SU-DHL-6 (cell line): ENCODE data around the gene TSACC.

ENCODE experiments used
- EZH2phosphoT487 ChIP-seq: fragments of 200-600 bp; sonication (generic), shearing (Covaris generic); conservative IDR thresholded peaks from 2 replicates; pipeline ENCODE4 v1.6.1; 2018; ENCODE audit warnings: mild to moderate bottlenecking, antibody characterized with exemption, low read length, moderate library complexity, mixed read lengths
- TF ChIP-seq, protein P1 (sequence below): fragments of 200-600 bp; sonication (generic); IDR thresholded peaks from one replicate; pipeline ENCODE4 v1.5.1; 2017; ENCODE audit warnings: antibody characterized with exemption, mild to moderate bottlenecking, low read length, moderate library complexity; ENCODE audit not compliant: insufficient read depth, poor library complexity, severe bottlenecking

DNA sequence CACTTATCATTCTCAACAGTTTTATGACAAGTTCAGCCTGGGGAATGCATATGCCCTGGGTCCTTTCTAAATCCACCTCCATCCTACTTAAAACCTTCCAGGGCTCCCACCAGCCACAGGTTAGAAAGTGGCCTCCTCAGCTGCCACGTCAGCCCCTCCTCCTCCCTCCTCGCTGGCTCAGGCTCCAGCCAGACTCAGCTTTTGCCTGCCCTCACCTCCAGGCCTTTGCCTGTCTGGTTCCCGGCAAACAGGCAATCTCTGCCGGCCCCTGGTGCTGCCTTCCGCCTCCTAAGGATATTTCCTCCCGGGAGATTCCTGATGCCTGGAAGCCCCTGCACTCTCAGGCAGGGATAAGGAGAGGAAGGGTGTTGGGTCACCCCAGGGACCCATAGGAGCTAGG lies 40.2 kb downstream of the TSACC start:
- TF ChIP-seq, protein P1, sequence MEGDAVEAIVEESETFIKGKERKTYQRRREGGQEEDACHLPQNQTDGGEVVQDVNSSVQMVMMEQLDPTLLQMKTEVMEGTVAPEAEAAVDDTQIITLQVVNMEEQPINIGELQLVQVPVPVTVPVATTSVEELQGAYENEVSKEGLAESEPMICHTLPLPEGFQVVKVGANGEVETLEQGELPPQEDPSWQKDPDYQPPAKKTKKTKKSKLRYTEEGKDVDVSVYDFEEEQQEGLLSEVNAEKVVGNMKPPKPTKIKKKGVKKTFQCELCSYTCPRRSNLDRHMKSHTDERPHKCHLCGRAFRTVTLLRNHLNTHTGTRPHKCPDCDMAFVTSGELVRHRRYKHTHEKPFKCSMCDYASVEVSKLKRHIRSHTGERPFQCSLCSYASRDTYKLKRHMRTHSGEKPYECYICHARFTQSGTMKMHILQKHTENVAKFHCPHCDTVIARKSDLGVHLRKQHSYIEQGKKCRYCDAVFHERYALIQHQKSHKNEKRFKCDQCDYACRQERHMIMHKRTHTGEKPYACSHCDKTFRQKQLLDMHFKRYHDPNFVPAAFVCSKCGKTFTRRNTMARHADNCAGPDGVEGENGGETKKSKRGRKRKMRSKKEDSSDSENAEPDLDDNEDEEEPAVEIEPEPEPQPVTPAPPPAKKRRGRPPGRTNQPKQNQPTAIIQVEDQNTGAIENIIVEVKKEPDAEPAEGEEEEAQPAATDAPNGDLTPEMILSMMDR = no peak
- no peak for TF ChIP-seq EZH2phosphoT487
